IPS DF 19.7 (cell line): ENCODE measurements around the gene MC5R.

ENCODE experiments used
- DNase-seq: peaks from one replicate; pipeline ENCODE4 v3.0.0-alpha.2; 2013; ENCODE audit warnings: low read depth, low spot score

MC5R gene

GRCh38 chr18:13823707-13824395 lies at the start of gene MC5R:
MC5R (plus strand) TSS chr18:13824149; CDS start chr18:13825766, 1,617 bp downstream.
- DNase-seq = no peak

GRCh38 chr18:13775058-13775457 lies 48.9 kb upstream of the MC5R start:
- DNase-seq = no peak

GRCh38 chr18:13791181-13791580 lies 32.8 kb upstream of the MC5R start:
- no peak for DNase-seq

GRCh38 chr18:13793819-13794218 lies 30.1 kb upstream of the MC5R start:
- DNase-seq = no peak

GRCh38 chr18:13796515-13796914 lies 27.4 kb upstream of the MC5R start:
- DNase-seq = no peak

GRCh38 chr18:13797157-13797611 lies 26.8 kb upstream of the MC5R start:
- DNase-seq = no peak

GRCh38 chr18:13799396-13799795 lies 24.6 kb upstream of the MC5R start:
- DNase-seq = no peak

GRCh38 chr18:13800505-13801259 lies 23.3 kb upstream of the MC5R start:
- DNase-seq = no peak

- DNase-seq = no peak
Observed at GRCh38 chr18:13801260-13801601, 22.7 kb upstream of the MC5R start.

- DNase-seq = no peak
Observed at GRCh38 chr18:13804305-13804704, 19.6 kb upstream of the MC5R start.

- no peak for DNase-seq
Observed at GRCh38 chr18:13808294-13809042, 15.5 kb upstream of the MC5R start.

- no peak for DNase-seq
Observed at GRCh38 chr18:13809043-13809430, 14.9 kb upstream of the MC5R start.

- DNase-seq = no peak
Observed at GRCh38 chr18:13809531-13810255, 14.3 kb upstream of the MC5R start.

GRCh38 chr18:13810950-13811485 lies 12.9 kb upstream of the MC5R start:
- DNase-seq = no peak

- DNase-seq = no peak
Observed at GRCh38 chr18:13811993-13812392, 12.0 kb upstream of the MC5R start.

GRCh38 chr18:13813271-13813849 lies 10.6 kb upstream of the MC5R start:
- DNase-seq = no peak

- no peak for DNase-seq
Observed at GRCh38 chr18:13826209-13826608, 2.3 kb downstream of the MC5R start.

GRCh38 chr18:13831864-13832508 lies 8.0 kb downstream of the MC5R start:
- DNase-seq = no peak

GRCh38 chr18:13834496-13835015 lies 10.6 kb downstream of the MC5R start:
- no peak for DNase-seq

GRCh38 chr18:13835202-13835601 lies 11.3 kb downstream of the MC5R start:
- no peak for DNase-seq
